PFSK-1 (cell line): ENCODE results near the gene MYO10.

Experiments used
- FOXP2 ChIP-seq: optimal IDR thresholded peaks from 2 replicates; pipeline ENCODE3; 2011; ENCODE audit warnings: borderline replicate concordance, control low read depth, inconsistent platforms; ENCODE audit not compliant: insufficient read depth; ENCODE audit errors: extremely low read length, extremely low read depth
- POLR2AphosphoS5 ChIP-seq: IDR thresholded peaks from 2 replicates; pipeline ENCODE4 v1.6.1; 2012; ENCODE audit warnings: low read depth, mild to moderate bottlenecking, control low read depth, low read length, moderate library complexity
- SIN3A ChIP-seq: IDR thresholded peaks from 2 replicates; pipeline ENCODE4 v1.6.1; 2012; ENCODE audit warnings: mild to moderate bottlenecking, low read length, moderate library complexity, borderline replicate concordance; ENCODE audit not compliant: insufficient read depth
- TAF1 ChIP-seq: IDR thresholded peaks from 2 replicates; pipeline ENCODE4 v1.6.1; 2012; ENCODE audit warnings: low read length, control low read depth, borderline replicate concordance; ENCODE audit not compliant: insufficient read depth
- TF ChIP-seq, protein P1 (sequence below), 2 experiments: IDR thresholded peaks; 2 replicates each; pipeline versions ENCODE4 v1.6.1 to v1.8.0; 2011 to 2012; ENCODE audit warnings: low read depth in 2 of 2, low read length in 2 of 2, control low read depth in 1 of 2, inconsistent platforms in 1 of 2, mild to moderate bottlenecking in 1 of 2, moderate library complexity in 1 of 2; ENCODE audit not compliant: insufficient read depth in 1 of 2

Gene MYO10

GRCh38 chr5:16668194-16668593, 267.9 kb downstream of the MYO10 start:
- TF ChIP-seq FOXP2 = no peak

GRCh38 chr5:16666883-16667398, 269.1 kb downstream of the MYO10 start:
- TF ChIP-seq FOXP2 = no peak
- TF ChIP-seq, protein P1, sequence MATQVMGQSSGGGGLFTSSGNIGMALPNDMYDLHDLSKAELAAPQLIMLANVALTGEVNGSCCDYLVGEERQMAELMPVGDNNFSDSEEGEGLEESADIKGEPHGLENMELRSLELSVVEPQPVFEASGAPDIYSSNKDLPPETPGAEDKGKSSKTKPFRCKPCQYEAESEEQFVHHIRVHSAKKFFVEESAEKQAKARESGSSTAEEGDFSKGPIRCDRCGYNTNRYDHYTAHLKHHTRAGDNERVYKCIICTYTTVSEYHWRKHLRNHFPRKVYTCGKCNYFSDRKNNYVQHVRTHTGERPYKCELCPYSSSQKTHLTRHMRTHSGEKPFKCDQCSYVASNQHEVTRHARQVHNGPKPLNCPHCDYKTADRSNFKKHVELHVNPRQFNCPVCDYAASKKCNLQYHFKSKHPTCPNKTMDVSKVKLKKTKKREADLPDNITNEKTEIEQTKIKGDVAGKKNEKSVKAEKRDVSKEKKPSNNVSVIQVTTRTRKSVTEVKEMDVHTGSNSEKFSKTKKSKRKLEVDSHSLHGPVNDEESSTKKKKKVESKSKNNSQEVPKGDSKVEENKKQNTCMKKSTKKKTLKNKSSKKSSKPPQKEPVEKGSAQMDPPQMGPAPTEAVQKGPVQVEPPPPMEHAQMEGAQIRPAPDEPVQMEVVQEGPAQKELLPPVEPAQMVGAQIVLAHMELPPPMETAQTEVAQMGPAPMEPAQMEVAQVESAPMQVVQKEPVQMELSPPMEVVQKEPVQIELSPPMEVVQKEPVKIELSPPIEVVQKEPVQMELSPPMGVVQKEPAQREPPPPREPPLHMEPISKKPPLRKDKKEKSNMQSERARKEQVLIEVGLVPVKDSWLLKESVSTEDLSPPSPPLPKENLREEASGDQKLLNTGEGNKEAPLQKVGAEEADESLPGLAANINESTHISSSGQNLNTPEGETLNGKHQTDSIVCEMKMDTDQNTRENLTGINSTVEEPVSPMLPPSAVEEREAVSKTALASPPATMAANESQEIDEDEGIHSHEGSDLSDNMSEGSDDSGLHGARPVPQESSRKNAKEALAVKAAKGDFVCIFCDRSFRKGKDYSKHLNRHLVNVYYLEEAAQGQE (IDR thresholded peaks at IDR 0.05; ENCODE audit: insufficient read depth in 1 of 2, low read depth in 2 of 2, low read length in 2 of 2) = no peak
- no peak for TF ChIP-seq SIN3A
- TF ChIP-seq TAF1 = no peak
- no peak for TF ChIP-seq POLR2AphosphoS5

GRCh38 chr5:16666130-16666882, 269.8 kb downstream of the MYO10 start:
- TF ChIP-seq, protein P1 (IDR thresholded peaks at IDR 0.05; ENCODE audit: insufficient read depth in 1 of 2, low read depth in 2 of 2, low read length in 2 of 2) = no peak
- TF ChIP-seq TAF1 (no peak), SIN3A (no peak), FOXP2 (no peak), POLR2AphosphoS5 (no peak)

- TF ChIP-seq, protein P1 (IDR thresholded peaks at IDR 0.05; ENCODE audit: insufficient read depth in 1 of 2, low read depth in 2 of 2, low read length in 2 of 2) = no peak
- TF ChIP-seq POLR2AphosphoS5 = no peak
- no peak for TF ChIP-seq FOXP2
- no peak for TF ChIP-seq TAF1
- no peak for TF ChIP-seq SIN3A
Observed at GRCh38 chr5:16665601-16666000, 270.5 kb downstream of the MYO10 start.

- TF ChIP-seq FOXP2 (no peak), SIN3A (no peak), TAF1 (no peak)
- TF ChIP-seq, protein P1 (IDR thresholded peaks at IDR 0.05; ENCODE audit: insufficient read depth in 1 of 2, low read depth in 2 of 2, low read length in 2 of 2) = no peak
Observed at GRCh38 chr5:16664368-16664767, 271.7 kb downstream of the MYO10 start.
